NCI-H226 (cell line): Measurements from ENCODE around the gene BCKDHA.
"Not testable (repeated sequence)": the region's sequence is repeated elsewhere in the genome, so short reads cannot be mapped to it uniquely, and the experiment has no call there.

ENCODE experiments used
- DNase-seq: peaks from one replicate; pipeline ENCODE4 v3.0.0-alpha.2; 2015

BCKDHA gene

GRCh38 chr19:41452584-41453275 is 55.1 kb downstream of the BCKDHA start:
- no peak for DNase-seq

- peak; percentile 17 for DNase-seq
Observed at GRCh38 chr19:41455936-41456335, 58.3 kb downstream of the BCKDHA start.

DNA sequence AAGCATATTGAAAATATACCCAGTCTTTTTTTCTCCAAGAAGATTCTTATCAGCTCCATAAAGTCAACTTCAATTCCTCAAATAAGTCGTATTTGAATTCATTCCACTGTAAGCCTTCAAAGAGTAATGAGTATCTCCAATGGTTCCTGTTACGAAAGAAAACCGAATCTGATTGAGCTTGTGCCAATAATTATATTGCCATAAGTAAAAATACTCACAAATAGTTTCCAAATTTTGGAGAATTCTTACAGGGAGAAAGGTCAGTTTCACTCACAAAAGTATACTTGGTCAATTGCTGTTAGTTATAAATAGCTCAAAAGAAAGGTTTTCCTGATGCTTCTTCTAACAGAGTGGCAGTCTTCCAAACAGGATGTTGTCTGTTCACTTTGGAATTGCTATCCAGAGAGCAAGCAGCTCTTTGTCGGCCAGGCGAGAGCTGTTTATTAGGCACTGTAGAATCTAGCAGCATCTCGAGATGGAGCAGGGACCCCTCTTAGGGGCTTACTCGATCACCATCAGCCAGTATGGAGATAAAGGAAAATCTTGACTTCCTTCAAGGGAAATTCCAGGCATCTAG is 58.8 kb downstream of the BCKDHA start:
- peak; percentile 32 for DNase-seq

DNA sequence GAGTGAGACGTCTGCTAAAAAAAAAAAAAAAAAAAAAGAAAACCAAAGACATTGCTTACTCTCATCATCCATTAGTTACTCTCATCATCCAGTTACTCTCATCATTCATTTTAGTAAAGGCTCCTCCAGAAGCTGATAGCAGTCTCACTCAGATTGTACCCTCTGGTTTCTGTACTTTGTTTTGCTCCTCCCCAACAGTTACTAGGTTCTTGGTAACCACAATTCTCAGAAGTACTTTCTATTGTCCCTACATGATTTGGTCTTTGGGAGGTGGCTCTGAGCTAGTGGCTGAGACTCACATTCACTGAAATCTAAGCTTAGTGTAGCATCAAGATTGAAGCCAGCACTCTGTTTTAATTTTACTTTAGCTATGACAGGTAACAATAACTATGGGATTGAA is 59.6 kb downstream of the BCKDHA start:
- DNase-seq = no peak

GRCh38 chr19:41462497-41462896 is 64.9 kb downstream of the BCKDHA start:
- DNase-seq = no peak

- DNase-seq = not testable (repeated sequence)
Observed at GRCh38 chr19:41463257-41464256, 65.9 kb downstream of the BCKDHA start.
